Loucy (cell line): Measurements from ENCODE around the gene AP5B1.

Source experiments
- H2AFZ ChIP-seq: fragments of 200-600 bp; sonication (generic); 2 replicates; pipeline ENCODE4 v1.6.0; 2016; ENCODE audit warnings: antibody characterized with exemption, mild to moderate bottlenecking, low read length, moderate library complexity
- H3F3A ChIP-seq: fragments of 200-600 bp; 2 replicates; pipeline ENCODE4 v1.6.0; 2016; ENCODE audit warnings: antibody characterized with exemption, low read depth, mild to moderate bottlenecking
- H3K27me3 ChIP-seq: fragments of 200-600 bp; sonication (generic); 2 replicates; pipeline ENCODE4 v1.6.1; 2014; ENCODE audit warnings: low read length, mild to moderate bottlenecking; ENCODE audit not compliant: insufficient read depth, poor library complexity, severe bottlenecking
- H3K36me3 ChIP-seq: fragments of 200-600 bp; sonication (generic); 2 replicates; pipeline ENCODE4 v1.6.1; 2016; ENCODE audit warnings: low read length; ENCODE audit not compliant: insufficient read depth
- H3K4me1 ChIP-seq: fragments of 200-600 bp; sonication (generic); 2 replicates; pipeline ENCODE4 v1.5.1; 2014; ENCODE audit warnings: low read length, mild to moderate bottlenecking; ENCODE audit not compliant: insufficient read depth, poor library complexity, severe bottlenecking
- H3K4me2 ChIP-seq: fragments of 200-600 bp; sonication (generic); 2 replicates; pipeline ENCODE4 v1.6.0; 2014; ENCODE audit warnings: antibody characterized with exemption, low read length, low read depth, mild to moderate bottlenecking; ENCODE audit not compliant: poor library complexity, severe bottlenecking
- H3K4me3 ChIP-seq: fragments of 200-600 bp; sonication (generic); 2 replicates; pipeline ENCODE4 v1.5.1; 2014; ENCODE audit warnings: low read length, mild to moderate bottlenecking, mixed read lengths; ENCODE audit not compliant: poor library complexity, severe bottlenecking
- H3K79me2 ChIP-seq: fragments of 200-600 bp; sonication (generic); 2 replicates; pipeline ENCODE4 v1.6.1; 2014; ENCODE audit warnings: low read length; ENCODE audit not compliant: insufficient read depth
- H3K9ac ChIP-seq: fragments of 200-600 bp; sonication (generic); 2 replicates; pipeline ENCODE4 v1.6.0; 2014; ENCODE audit warnings: mild to moderate bottlenecking, low read depth, low read length, moderate library complexity; ENCODE audit not compliant: poor library complexity, severe bottlenecking
- H3K9me2 ChIP-seq: fragments of 200-600 bp; sonication (generic); replicated peaks from 2 replicates; pipeline ENCODE4 v1.6.1; 2016; ENCODE audit warnings: low read depth, low read length, mixed read lengths
- H3K9me3 ChIP-seq: fragments of 200-600 bp; sonication (generic); 2 replicates; pipeline ENCODE4 v1.6.1; 2014; ENCODE audit warnings: mild to moderate bottlenecking, antibody characterized with exemption, low read length, low read depth; ENCODE audit not compliant: insufficient read depth
- H4K20me1 ChIP-seq: fragments of 200-600 bp; sonication (generic); 2 replicates; pipeline ENCODE4 v1.6.0; 2014; ENCODE audit warnings: antibody characterized with exemption, low read length, mild to moderate bottlenecking; ENCODE audit not compliant: insufficient read depth, poor library complexity, severe bottlenecking
- EZH2phosphoT487 ChIP-seq: fragments of 200-600 bp; IDR thresholded peaks from 2 replicates; pipeline ENCODE4 v1.6.1; 2018; ENCODE audit warnings: antibody characterized with exemption, mild to moderate bottlenecking, moderate library complexity, borderline replicate concordance
- TF ChIP-seq, protein P1 (sequence below): fragments of 200-600 bp; sonication (generic); conservative IDR thresholded peaks from 2 replicates; pipeline ENCODE4 v1.5.1; 2014; ENCODE audit warnings: mild to moderate bottlenecking, antibody characterized with exemption, low read length

Gene AP5B1

DNA sequence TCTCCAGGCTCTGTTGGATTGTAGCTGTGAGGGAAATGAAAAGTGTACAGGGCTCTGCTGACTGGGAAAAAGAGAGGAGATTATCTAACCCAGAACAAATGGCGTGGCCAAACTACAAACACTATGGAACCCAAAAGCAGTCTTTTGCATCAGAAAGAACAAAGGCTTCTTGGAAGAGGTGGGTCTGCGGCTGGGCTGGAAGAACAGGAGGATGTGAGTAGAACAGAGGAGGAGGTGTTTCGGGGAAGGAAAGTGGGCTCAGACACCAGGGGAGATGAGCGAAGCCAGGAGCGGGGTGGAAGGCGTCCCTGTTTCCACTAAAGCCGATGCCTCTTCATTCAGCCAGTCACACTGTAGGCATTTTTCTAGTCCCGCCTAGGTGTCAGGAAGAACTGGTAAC lies 18.1 kb upstream of the AP5B1 start:
- H3K9ac ChIP-seq: no peak overlapping the region
- no peak overlapping the region for H3K4me3 ChIP-seq
- no peaks in the 10 kb centered on the region for H3K9me2 ChIP-seq
- H3F3A ChIP-seq: no peaks in the 10 kb centered on the region
- H3K36me3 ChIP-seq: no peaks in the 10 kb centered on the region
- H2AFZ ChIP-seq: no peak overlapping the region
- TF ChIP-seq, protein P1, sequence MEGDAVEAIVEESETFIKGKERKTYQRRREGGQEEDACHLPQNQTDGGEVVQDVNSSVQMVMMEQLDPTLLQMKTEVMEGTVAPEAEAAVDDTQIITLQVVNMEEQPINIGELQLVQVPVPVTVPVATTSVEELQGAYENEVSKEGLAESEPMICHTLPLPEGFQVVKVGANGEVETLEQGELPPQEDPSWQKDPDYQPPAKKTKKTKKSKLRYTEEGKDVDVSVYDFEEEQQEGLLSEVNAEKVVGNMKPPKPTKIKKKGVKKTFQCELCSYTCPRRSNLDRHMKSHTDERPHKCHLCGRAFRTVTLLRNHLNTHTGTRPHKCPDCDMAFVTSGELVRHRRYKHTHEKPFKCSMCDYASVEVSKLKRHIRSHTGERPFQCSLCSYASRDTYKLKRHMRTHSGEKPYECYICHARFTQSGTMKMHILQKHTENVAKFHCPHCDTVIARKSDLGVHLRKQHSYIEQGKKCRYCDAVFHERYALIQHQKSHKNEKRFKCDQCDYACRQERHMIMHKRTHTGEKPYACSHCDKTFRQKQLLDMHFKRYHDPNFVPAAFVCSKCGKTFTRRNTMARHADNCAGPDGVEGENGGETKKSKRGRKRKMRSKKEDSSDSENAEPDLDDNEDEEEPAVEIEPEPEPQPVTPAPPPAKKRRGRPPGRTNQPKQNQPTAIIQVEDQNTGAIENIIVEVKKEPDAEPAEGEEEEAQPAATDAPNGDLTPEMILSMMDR: no peak
- TF ChIP-seq EZH2phosphoT487: no peak
- H3K9me3 ChIP-seq: no peaks in the 10 kb centered on the region
- no peak overlapping the region for H3K4me2 ChIP-seq
- H4K20me1 ChIP-seq: no peaks in the 10 kb centered on the region
- no peaks in the 10 kb centered on the region for H3K4me1 ChIP-seq
- no peaks in the 10 kb centered on the region for H3K27me3 ChIP-seq
- H3K79me2 ChIP-seq: no peaks in the 10 kb centered on the region

DNA sequence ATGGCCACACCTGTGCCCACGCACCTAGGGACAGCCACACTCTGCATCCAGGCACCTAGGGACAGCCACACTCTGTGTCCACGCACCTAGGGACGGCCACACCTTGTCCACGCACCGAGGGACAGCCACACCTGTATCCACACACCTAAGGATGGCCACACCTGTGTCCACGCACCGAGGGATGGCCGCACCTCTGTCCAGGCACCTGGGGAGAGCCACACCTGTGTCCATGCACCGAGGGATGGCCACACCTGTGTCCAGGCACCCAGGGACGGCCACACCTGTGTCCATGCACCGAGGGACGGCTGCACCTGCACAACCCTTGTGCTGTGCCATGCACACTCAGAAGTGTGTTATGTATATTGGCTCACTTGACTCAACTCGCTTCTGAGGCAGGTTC lies 16.9 kb upstream of the AP5B1 start:
- H3K4me1 ChIP-seq: no peaks in the 10 kb centered on the region
- no peak overlapping the region for H3K9ac ChIP-seq
- no peak overlapping the region for H3K4me3 ChIP-seq
- no peaks in the 10 kb centered on the region for H3F3A ChIP-seq
- H4K20me1 ChIP-seq: no peaks in the 10 kb centered on the region
- H3K9me3 ChIP-seq: no peaks in the 10 kb centered on the region
- H3K27me3 ChIP-seq: no peaks in the 10 kb centered on the region
- H3K79me2 ChIP-seq: no peaks in the 10 kb centered on the region
- H3K36me3 ChIP-seq: no peaks in the 10 kb centered on the region
- no peaks in the 10 kb centered on the region for H3K9me2 ChIP-seq
- TF ChIP-seq, protein P1: no peak
- no peak for TF ChIP-seq EZH2phosphoT487
- H3K4me2 ChIP-seq: no peak overlapping the region
- no peak overlapping the region for H2AFZ ChIP-seq

DNA sequence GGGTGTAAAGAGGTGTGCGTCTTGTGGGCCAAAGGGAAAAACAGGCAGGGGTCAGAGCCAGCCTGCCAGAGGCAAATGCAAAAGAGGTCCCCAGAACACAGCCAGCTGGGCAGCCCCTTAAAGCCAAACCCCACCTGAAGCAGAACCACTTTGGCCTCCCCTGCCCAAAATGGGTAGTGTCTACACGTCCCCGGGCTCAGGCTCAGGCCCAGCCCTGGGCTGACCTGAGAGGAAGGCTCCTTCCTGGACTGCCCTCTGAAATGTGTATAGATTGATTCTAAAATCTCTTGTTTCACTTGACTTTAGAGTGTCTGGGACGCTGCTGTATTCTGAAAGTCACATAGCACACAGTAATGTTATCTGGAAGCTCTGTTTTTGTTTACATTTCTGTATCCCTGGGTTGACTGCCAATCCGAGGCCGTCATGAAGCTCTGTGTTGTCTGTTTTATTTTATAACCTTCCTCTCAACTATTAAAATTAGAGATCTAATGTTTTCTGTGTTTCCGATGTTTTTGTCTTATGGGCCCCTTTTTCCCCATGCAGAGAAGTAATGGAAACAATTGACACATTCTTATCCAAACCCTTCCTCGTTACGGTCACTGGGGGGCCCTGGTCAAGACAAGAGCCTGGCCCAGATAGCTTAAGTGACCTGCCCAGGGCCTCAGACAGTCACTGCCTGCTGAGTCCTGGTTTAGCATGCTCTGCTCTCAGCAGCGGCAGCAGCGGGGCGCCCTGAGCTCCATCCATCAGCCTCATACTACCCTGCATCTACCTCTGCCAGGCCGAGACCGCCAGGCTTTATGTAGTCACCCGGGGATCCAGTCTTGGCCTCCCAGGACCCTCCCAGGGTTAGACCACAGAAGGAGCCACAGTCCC lies 16.2 kb upstream of the AP5B1 start:
- Histone ChIP-seq H3K27me3 (no peaks in the 10 kb centered on the region), H3K4me3 (no peak overlapping the region)

More for the DNA sequence above, 16.2 kb upstream of the AP5B1 start:
- H3K79me2 ChIP-seq: no peaks in the 10 kb centered on the region
- H3K4me2 ChIP-seq: no peak overlapping the region
- no peaks in the 10 kb centered on the region for H3K9me2 ChIP-seq
- no peaks in the 10 kb centered on the region for H3K36me3 ChIP-seq
- H3K4me1 ChIP-seq: no peaks in the 10 kb centered on the region
- H3F3A ChIP-seq: no peaks in the 10 kb centered on the region
- H3K9me3 ChIP-seq: no peaks in the 10 kb centered on the region
- no peak overlapping the region for H2AFZ ChIP-seq
- TF ChIP-seq, protein P1: no peak
- no peak for TF ChIP-seq EZH2phosphoT487
- no peaks in the 10 kb centered on the region for H4K20me1 ChIP-seq
- no peak overlapping the region for H3K9ac ChIP-seq
